HG03342 (cell line): ENCODE measurements around the gene CRYBG2.
"Not testable (repeated sequence)": the region's sequence is repeated elsewhere in the genome, so short reads cannot be mapped to it uniquely, and the experiment has no call there.

Source experiments
- ATAC-seq: cut with Tn5 transposase; IDR thresholded peaks from one replicate; pipeline ENCODE4 v1.9.1; 2021; ENCODE audit warnings: mild to moderate bottlenecking, moderate library complexity; ENCODE audit not compliant: unreplicated experiment

Gene CRYBG2

DNA sequence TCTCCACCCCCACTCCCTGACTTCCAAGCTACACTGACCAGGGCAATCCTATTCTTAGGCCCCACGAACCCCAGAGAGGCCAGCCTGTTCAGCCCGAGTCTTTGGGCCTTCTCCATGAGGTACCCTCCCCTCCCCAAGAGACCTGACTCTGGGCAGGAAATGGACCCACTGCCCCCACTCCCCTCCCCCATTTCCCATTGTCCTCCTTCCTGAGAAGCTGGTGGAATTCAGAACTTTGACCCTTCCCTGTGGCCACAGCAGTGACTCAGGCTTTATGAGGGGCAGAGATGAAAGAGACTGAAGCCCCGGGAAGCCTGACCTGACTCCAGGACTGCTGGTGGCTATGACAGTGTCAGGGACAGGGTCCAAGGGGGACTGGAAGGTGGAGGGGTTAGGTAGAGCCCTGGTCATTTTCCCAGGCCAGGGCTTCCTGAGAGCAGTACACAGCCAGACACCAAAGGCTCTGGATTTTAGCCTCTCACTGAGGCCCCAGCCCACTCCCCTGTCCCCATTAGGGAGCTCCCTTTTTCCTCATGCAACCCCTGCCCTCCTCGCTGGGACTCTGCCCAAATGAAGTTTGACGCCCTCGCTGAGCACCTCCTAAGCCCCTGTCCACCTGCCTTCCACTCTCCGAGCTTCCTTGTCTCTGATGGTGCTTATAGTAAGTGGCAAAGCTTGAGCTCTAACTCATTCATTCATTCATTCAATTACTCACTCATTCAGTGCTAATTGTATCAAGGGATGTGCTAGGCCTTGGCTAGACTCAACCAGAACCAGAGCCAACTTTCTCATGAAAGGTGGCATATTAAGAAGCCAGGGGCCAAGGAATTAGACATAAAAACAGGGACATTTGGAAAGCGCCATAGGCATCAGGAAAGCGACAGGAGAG, 3.0 kb downstream of the CRYBG2 start:
- ATAC-seq = no peak

DNA sequence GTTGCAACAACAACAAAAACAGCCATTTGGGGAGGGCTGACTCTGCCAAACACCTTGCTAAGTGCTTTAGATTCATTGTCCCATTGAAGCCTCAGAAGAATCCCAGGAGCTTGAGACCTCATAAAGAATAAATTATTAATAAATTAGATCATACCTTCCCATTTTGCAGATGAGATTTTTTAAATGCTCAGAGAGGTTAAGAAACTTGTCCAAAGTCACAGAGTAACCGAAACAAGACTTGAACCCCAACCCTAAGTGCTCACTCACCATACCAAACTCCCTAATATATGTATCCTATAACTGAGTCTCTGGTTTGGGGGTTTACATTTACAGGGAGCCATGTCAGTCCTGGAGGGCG, 3.6 kb downstream of the CRYBG2 start:
- no peak for ATAC-seq

DNA sequence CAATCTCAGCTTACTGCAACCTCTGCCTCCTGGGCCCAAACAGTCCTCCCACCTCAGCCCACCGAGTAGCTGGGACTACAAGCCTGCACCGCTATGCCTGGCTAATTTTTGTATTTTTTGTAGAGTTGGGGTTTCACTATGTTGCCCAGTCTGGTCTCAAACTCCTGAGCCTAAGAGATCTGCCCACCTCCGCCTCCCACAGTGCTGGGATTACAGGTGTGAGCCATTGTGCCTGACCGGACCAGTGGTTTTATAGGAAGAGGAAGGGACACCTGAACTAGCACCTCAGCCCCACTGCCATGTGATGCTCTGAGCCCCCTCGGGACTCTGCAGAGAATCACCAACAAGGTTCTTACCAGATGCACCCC, 4.1 kb downstream of the CRYBG2 start:
- no peak for ATAC-seq

DNA sequence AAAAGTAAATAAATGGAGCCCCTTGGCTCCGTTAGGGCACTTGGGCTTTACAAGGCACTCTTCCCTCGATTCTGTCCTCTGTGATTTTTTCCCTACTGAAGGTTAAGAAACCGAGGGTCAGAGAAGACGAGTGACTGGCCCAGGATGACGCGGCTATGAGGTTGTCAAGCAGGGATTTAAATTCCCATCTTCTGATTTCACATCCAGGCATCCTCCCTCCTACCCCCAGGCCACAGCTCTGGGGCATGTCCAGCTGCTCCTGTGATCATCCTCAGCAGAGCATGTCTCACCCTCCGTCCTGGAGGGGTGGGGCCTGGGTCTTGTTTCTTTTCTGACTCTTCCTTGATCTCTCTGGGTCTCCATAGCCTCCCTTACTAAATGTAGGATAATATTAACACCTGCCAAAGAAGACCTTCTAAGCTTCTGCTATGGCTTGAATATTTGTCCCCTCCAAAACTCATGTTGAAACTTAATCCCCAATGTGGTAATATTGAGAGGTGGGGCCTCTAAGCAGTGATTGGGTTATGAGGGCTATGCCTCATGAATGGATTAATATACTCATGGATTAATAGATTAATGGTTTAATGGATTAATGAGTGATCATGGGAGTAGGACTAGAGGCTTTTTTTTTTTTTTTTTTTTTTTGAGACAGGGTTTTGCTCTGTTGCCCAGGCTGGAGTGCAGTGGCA, 4.6 kb downstream of the CRYBG2 start:
- ATAC-seq = no peak

GRCh38 chr1:26346274-26347033, 7.5 kb downstream of the CRYBG2 start:
- no peak for ATAC-seq

GRCh38 chr1:26345718-26346117, 8.2 kb downstream of the CRYBG2 start:
- no peak for ATAC-seq

- ATAC-seq = no peak
These were observed 9.6 kb downstream of the CRYBG2 start for GRCh38 chr1:26344147-26344920.

GRCh38 chr1:26340047-26340481, 13.9 kb downstream of the CRYBG2 start:
- no peak for ATAC-seq

- no peak for ATAC-seq
These were observed 15.3 kb downstream of the CRYBG2 start for GRCh38 chr1:26338670-26339069.

GRCh38 chr1:26337625-26338024, 16.3 kb downstream of the CRYBG2 start:
- ATAC-seq = no peak

DNA sequence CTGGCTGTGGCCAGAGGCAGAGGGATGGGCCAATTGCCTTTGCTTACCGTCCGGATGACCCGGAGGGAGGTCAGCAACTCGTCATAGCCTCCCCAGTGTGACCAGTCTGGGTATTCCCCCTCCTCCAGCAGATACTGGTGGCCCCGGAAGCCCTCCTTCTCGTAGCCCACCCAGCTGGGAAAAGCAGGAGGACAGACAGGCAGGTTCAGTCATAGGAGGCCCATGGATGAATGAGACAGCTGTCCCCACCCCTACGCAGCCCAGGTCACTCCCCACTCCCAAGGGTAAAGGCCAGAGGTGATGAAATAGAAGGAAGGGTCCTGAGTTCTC, 16.8 kb downstream of the CRYBG2 start:
- no peak for ATAC-seq

GRCh38 chr1:26336477-26337205, 17.3 kb downstream of the CRYBG2 start:
- ATAC-seq = peak; percentile 54

DNA sequence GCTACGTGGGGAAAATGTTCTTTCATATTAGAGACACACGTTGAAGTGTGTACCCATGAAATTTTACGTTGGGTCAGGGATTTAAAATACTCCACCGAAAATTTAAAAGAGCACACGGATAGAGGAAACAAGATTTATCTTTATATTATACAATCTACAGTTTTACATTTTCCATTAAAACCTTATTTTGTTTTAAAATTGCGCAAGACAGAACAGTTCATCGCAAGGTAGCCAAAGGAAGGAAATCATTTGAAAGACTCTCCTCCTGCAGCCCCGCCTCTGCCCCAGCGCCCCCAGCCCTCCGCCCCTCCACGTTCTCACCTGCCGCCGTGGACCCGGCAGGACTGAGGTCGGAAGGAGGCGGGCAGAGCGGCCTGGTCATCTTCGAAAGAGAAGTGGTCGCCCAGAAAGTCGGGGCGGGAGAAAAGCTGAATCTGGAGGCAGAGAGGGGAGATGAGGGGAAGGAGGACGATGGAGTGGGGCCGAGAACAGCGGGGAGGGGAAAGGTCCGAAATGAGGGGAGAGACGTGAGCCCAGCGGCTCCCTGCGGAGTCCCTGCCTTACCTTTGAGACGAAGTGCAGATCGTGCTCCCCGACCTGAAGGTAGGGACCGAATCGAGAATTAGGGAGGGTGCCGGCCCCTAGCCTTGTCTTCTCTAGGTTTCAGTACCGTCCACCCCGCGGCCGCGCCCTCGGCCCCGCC, 18.0 kb downstream of the CRYBG2 start:
- peak; percentile 28 for ATAC-seq

DNA sequence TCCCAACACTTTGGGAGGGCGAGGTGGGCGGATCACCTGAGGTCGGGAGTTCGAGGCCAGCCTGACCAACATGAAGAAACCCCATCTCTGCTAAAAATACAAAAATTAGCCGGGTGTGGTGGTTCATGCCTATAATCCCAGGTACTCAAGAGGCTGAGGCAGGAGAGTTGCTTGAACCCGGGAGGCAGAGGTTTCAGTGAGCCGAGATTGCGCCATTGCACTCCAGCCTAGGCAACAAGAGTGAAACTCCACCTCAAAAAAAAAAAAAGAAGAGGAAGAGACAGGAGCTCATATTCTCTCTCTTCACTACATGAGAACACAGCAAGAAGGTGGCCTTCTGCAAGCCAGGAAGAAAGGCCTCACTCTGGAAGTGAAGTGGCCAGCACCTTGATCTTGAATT, 20.6 kb downstream of the CRYBG2 start:
- not testable (repeated sequence) for ATAC-seq

- no peak for ATAC-seq
These were observed 23.7 kb downstream of the CRYBG2 start for GRCh38 chr1:26330276-26330675.

DNA sequence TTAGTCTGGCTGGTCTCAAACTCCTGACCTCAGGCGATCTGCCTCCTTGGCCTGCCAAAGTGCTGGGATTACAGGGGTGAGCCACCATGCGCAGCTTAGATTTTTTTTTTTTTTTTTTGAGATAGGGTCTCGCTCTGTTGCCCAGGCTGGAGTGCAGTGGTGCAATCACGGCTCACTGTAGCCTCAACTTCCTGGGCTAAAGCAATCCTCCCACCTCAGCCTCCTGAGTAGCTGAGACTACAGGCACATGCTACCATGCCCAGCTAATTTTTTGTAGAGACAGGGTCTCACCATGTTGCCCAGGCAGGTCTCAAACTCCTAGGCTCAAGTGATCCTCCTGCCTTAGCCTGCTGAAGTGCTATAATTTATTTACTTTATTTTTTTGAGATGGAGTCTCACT, 24.6 kb downstream of the CRYBG2 start:
- not testable (repeated sequence) for ATAC-seq

DNA sequence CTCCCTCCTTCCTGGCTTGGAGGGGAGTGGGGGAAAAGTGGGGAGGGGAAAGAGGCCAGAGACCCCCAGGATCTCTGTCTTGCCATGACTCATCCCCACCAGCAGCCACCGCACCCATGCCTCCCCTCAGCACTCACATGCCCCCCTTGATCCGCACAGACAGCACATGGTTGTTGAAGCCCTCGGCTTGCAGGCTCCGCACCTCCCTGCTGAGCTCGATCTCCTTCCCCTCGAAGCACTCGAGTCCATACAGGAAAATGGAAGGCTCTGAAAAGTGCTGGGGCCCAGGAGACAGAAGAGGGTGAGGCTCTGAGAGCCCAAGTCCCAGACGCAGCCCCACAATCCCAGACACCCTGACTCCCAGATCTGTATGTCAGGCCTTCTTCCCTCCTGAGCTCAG, 25.3 kb downstream of the CRYBG2 start:
- no peak for ATAC-seq

GRCh38 chr1:26327956-26328362, 26.0 kb downstream of the CRYBG2 start:
- ATAC-seq = no peak

GRCh38 chr1:26324550-26324949, 29.4 kb downstream of the CRYBG2 start:
- ATAC-seq = no peak

DNA sequence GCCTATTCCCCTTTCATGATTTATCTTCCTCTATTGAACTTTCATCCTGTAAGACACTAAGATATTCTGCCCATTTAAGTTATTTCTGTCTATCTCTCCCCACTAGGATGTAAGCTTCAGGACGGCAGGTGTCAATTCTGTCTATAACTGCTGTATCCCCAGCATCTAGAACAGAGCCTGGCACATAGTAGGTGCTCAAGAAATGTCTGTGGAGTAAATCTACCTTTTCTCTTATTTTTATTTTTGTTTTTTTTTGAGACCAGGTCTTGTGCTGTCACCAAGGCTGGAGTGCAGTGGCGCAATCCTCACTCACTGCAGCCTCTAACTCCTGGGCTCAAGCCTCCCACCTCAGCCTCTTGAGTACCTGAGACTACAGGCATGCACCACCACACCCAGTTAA, 30.5 kb downstream of the CRYBG2 start:
- ATAC-seq = no peak
